Caco-2 (cell line): ENCODE results near the gene ESPN. TPM values are rescaled to one million over a fixed set of nuclear protein-coding genes. Genes with fewer than 3 reads are reported as not detected.
"Not testable (repeated sequence)": the region's sequence is repeated elsewhere in the genome, so short reads cannot be mapped to it uniquely, and the experiment has no call there.

Experiments used
- BruUV-seq: library from RNA; stranded (reverse); fragments of 400-500 nt; replicated peaks from 2 replicates; lab custom pipeline; 2021; lab: Mats Ljungman, UMichigan
- CTCF ChIA-PET: fragments of 300-600 bp; sonication (Branson Sonifier 250); formaldehyde crosslinking; loops from one replicate; lab custom pipeline; 2022; ENCODE audit warnings: antibody characterized with exemption; lab: Charles Lee
- POLR2A ChIA-PET: fragments of 300-600 bp; sonication (Branson Sonifier 250); formaldehyde crosslinking; loops from one replicate; lab custom pipeline; 2022; ENCODE audit warnings: antibody characterized with exemption; lab: Charles Lee
- DNase-seq, 2 experiments: peaks; one replicate each; pipeline versions ENCODE4 v3.0.0 to v3.0.0-alpha.2; 2020 to 2022
- H3K27me3 ChIP-seq: replicated peaks from 2 replicates; pipeline ENCODE4 v1.6.0; 2011; ENCODE audit warnings: low read length; ENCODE audit not compliant: control insufficient read depth, insufficient read depth
- H3K36me3 ChIP-seq: 2 replicates; pipeline ENCODE4 v1.5.1; 2011; ENCODE audit warnings: low read length; ENCODE audit not compliant: control insufficient read depth, insufficient read depth
- H3K4me1 ChIP-seq: fragments of 250-450 bp; sonication (Bioruptor Pico); 2 replicates; pipeline ENCODE4 v1.5.1; 2020; ENCODE audit warnings: mild to moderate bottlenecking
- H3K4me3 ChIP-seq: 2 replicates; pipeline ENCODE4 v1.5.1; 2011; ENCODE audit warnings: low read depth, mild to moderate bottlenecking, control low read depth, low read length
- H3K9me3 ChIP-seq: fragments of 250-450 bp; sonication (Bioruptor Pico); 2 replicates; pipeline ENCODE4 v1.5.1; 2020; ENCODE audit warnings: mild to moderate bottlenecking, moderate library complexity
- H3K27ac Mint-ChIP-seq: one replicate; pipeline ENCODE4 v1.8.0; 2022; ENCODE audit warnings: mixed read lengths; ENCODE audit not compliant: unreplicated experiment
- H3K27me3 Mint-ChIP-seq: one replicate; pipeline ENCODE4 v1.8.0; 2022; ENCODE audit warnings: mixed read lengths; ENCODE audit not compliant: insufficient read depth, unreplicated experiment
- H3K36me3 Mint-ChIP-seq: one replicate; pipeline ENCODE4 v1.8.0; 2022; ENCODE audit warnings: mild to moderate bottlenecking, mixed read lengths; ENCODE audit not compliant: insufficient read depth, unreplicated experiment
- H3K4me1 Mint-ChIP-seq: one replicate; pipeline ENCODE4 v1.8.0; 2022; ENCODE audit warnings: low read depth, mixed read lengths; ENCODE audit not compliant: unreplicated experiment
- H3K4me3 Mint-ChIP-seq: one replicate; pipeline ENCODE4 v1.8.0; 2022; ENCODE audit warnings: mild to moderate bottlenecking, moderate library complexity, mixed read lengths; ENCODE audit not compliant: unreplicated experiment
- H3K9me3 Mint-ChIP-seq: one replicate; pipeline ENCODE4 v1.8.0; 2022; ENCODE audit warnings: mixed read lengths; ENCODE audit not compliant: unreplicated experiment
- CTCF ChIP-seq, 2 experiments: fragments of 200-600 bp in 1 of 2; IDR thresholded peaks; 1 replicate in 1 of 2; 2 replicates in 1 of 2; pipeline versions ENCODE4 v1.5.1 to v1.8.0; 2011 to 2022; ENCODE audit warnings: antibody characterized with exemption in 1 of 2, control low read depth in 1 of 2, inconsistent platforms in 1 of 2, low read depth in 1 of 2, low read length in 1 of 2, mild to moderate bottlenecking in 1 of 2, moderate library complexity in 1 of 2; ENCODE audit not compliant: insufficient read depth in 1 of 2, severe bottlenecking in 1 of 2, unreplicated experiment in 1 of 2
- intact Hi-C: fragments of 100-400 bp; cut with micrococcal nuclease; formaldehyde crosslinking; loops from one replicate; pipeline ENCODE4 v1.10.0; 2022; ENCODE audit not compliant: unreplicated experiment
- total RNA-seq: library from RNA; stranded (reverse); gene quantifications from 2 replicates; pipeline ENCODE4 v1.2.3, GENCODE V29; 2022

Gene ESPN
- total RNA-seq, 1 experiment from 2014 or later: 16.3 TPM

DNA sequence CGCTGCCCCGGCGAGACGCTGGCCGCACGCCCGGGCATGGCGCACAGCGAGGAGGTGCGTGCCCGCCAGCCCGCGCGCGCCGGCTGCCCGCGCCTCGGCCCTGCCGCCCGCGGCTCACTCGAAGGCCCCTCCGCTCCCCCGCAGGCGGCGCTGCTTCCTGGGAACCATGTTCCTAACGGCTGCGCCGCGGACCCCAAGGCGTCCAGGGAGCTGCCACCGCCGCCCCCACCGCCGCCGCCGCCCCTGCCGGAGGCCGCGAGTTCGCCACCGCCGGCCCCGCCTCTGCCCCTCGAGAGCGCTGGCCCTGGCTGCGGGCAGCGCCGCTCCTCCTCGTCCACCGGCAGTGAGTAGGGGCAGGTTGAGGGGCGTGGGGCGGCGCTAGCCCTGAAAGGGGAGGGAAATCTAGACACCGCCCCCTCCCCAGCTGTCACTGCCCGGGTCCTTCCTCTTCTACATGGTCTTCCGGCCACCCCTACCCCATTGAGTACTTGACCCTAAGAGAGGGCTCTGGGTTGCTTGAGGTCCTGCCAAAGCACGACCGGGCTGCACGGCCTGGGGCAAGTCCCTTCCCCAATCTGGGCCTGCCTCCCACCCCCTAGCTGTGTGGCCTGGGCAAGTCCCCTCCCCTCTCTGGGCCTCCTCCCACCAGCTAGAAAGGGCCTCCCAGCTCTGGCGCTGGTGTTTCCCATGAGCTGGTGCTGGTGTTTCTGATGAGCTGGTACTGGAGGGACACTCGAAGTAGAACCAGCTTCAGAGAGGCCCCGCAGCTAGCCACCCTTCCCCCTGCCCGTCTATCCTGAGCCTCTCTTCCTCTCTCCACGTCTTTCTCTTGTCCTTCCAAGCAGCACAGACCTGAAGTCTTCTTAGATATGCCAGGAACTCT is 24.4 kb downstream of the ESPN start:
- Mint-ChIP-seq H3K36me3 (no peaks in the 10 kb centered on the region), H3K27me3 (no peaks in the 10 kb centered on the region), H3K9me3 (no peaks in the 10 kb centered on the region), H3K4me1 (peaks cover 9% of the 10 kb centered on the region), H3K27ac (no peak overlapping the region), H3K4me3 (no peak overlapping the region)
- no TSS peak for BruUV-seq
- H3K36me3 ChIP-seq: no peaks in the 10 kb centered on the region
- H3K4me3 ChIP-seq: no peak overlapping the region
- CTCF ChIA-PET: interaction anchor here (1.0 kb wide), 1 partner anchor 8 kb away, joined by 7 read pairs; no protein-coding TSS in a partner anchor
- no peaks in the 10 kb centered on the region for H3K9me3 ChIP-seq
- DNase-seq: no peak
- POLR2A ChIA-PET: no interaction called here
- peaks cover 7% of the 10 kb centered on the region for H3K4me1 ChIP-seq
- no peak for TF ChIP-seq CTCF (IDR thresholded peaks at IDR 0.05; ENCODE audit: insufficient read depth in 1 of 2, low read depth in 1 of 2, low read length in 1 of 2, severe bottlenecking in 1 of 2, unreplicated experiment in 1 of 2)
- no peaks in the 10 kb centered on the region for H3K27me3 ChIP-seq
- intact Hi-C loops: no loop called here

DNA sequence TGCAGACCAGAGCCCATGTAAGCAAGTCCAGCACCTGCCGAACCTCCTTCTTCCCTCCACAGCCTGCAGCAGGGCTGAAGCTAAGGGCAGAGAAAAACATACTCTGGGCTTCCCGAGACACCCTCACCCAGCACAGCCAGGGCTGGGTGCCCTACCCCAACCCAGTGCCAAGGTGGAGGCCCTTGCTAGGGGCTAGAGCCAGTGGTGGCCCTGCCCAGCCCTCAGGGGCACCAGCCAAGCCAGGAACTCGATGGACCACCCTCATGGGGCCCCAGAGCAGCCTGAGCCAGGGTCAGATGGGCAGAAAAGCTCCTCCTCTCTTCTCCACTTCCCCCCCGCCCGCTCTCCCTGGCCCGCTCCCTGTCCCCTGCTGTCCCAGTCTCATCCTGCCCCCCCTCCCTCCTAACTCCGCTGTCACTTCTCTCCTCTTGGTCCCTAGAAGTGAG is 25.5 kb downstream of the ESPN start:
- Mint-ChIP-seq H3K27ac (peak overlapping the region; percentile 67), H3K27me3 (no peaks in the 10 kb centered on the region), H3K4me1 (peaks cover 9% of the 10 kb centered on the region), H3K4me3 (no peak overlapping the region), H3K9me3 (no peaks in the 10 kb centered on the region), H3K36me3 (no peaks in the 10 kb centered on the region)
- H3K27me3 ChIP-seq: no peaks in the 10 kb centered on the region
- H3K9me3 ChIP-seq: no peaks in the 10 kb centered on the region
- no peak overlapping the region for H3K4me3 ChIP-seq
- no TSS peak for BruUV-seq
- POLR2A ChIA-PET: no interaction called here
- TF ChIP-seq CTCF (IDR thresholded peaks at IDR 0.05; ENCODE audit: insufficient read depth in 1 of 2, low read depth in 1 of 2, low read length in 1 of 2, severe bottlenecking in 1 of 2, unreplicated experiment in 1 of 2): no peak
- no peaks in the 10 kb centered on the region for H3K36me3 ChIP-seq
- intact Hi-C loops: no loop called here
- peaks cover 7% of the 10 kb centered on the region for H3K4me1 ChIP-seq
- CTCF ChIA-PET: interaction anchor here (0.6 to 1.0 kb wide), 2 partner anchors 9 to 201 kb away, joined by 4 to 7 read pairs; no protein-coding TSS in a partner anchor
- DNase-seq: no peak

DNA sequence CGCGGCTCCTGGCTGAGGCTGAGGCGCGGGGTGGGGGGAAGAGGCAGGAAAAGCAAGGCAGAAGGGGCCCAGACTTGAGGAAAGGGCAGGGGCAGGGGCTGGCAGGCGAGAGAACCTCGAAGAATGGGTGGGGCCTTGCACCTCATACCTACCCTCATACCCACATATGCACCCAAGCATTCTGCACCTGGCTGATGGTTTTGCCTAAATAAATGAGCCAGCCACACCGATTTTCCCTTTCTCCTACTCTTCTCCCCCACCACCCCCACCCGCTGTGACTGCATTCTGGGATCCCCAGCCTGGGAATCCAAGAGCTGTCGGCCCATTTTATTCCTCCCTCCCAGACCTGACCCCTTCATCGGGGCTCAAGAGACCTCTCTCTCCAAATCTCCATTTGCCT is 25.9 kb downstream of the ESPN start:
- DNase-seq, H3K4me3 Mint-ChIP-seq, H3K4me3 ChIP-seq, H3K27me3 Mint-ChIP-seq, H3K27me3 ChIP-seq, BruUV-seq, H3K9me3 ChIP-seq, H3K36me3 Mint-ChIP-seq, intact Hi-C loops, POLR2A ChIA-PET, H3K36me3 ChIP-seq, H3K4me1 Mint-ChIP-seq, H3K9me3 Mint-ChIP-seq, H3K4me1 ChIP-seq: not testable (repeated sequence)
- CTCF ChIA-PET: interaction anchor here (0.6 to 1.5 kb wide), 2 partner anchors 12 to 279 kb away, joined by 4 to 5 read pairs; no protein-coding TSS in a partner anchor
- H3K27ac Mint-ChIP-seq: peak overlapping the region; percentile 67
